RWPE2 (cell line): ENCODE measurements around the gene GCDH.
A peak's percentile ranks its signal among the peaks of the same experiment; 100 is the strongest.
"Not testable (repeated sequence)": the region's sequence is repeated elsewhere in the genome, so short reads cannot be mapped to it uniquely, and the experiment has no call there.

Source experiments
- ATAC-seq: fragments of 200-7000 bp; cut with Tn5 transposase; 3 replicates; pipeline ENCODE4 v1.9.1; 2021; ENCODE audit warnings: low read depth
- DNase-seq: peaks from one replicate; pipeline ENCODE4 v3.0.0-alpha.2; 2020; ENCODE audit warnings: low spot score
- H3K27ac ChIP-seq: fragments of 450-650 bp; 2 replicates; pipeline ENCODE4 v1.5.1; 2017; ENCODE audit warnings: mild to moderate bottlenecking; ENCODE audit not compliant: poor library complexity, severe bottlenecking
- H3K27me3 ChIP-seq: fragments of 250-450 bp; sonication (Bioruptor Pico); 2 replicates; pipeline ENCODE4 v1.5.1; 2021; ENCODE audit warnings: mild to moderate bottlenecking, moderate library complexity; ENCODE audit not compliant: insufficient read depth, poor library complexity, severe bottlenecking
- H3K36me3 ChIP-seq: fragments of 250-450 bp; sonication (Bioruptor Pico); 2 replicates; pipeline ENCODE4 v1.5.1; 2020; ENCODE audit warnings: low read depth, mild to moderate bottlenecking, moderate library complexity
- H3K4me1 ChIP-seq: fragments of 250-450 bp; sonication (Bioruptor Pico); 2 replicates; pipeline ENCODE4 v1.5.1; 2021; ENCODE audit warnings: mild to moderate bottlenecking, moderate library complexity; ENCODE audit not compliant: insufficient read depth, poor library complexity, severe bottlenecking
- H3K4me3 ChIP-seq: fragments of 250-450 bp; sonication (Bioruptor Pico); 2 replicates; pipeline ENCODE4 v1.5.1; 2021; ENCODE audit warnings: mild to moderate bottlenecking, moderate library complexity; ENCODE audit not compliant: severe bottlenecking
- H3K9me3 ChIP-seq: fragments of 250-450 bp; sonication (Bioruptor Pico); 2 replicates; pipeline ENCODE4 v1.5.1; 2021; ENCODE audit warnings: mild to moderate bottlenecking, moderate library complexity; ENCODE audit not compliant: severe bottlenecking
- CTCF ChIP-seq: fragments of 450-650 bp; IDR thresholded peaks from one replicate; pipeline ENCODE4 v1.5.1; 2017; ENCODE audit warnings: mild to moderate bottlenecking, moderate library complexity; ENCODE audit not compliant: poor library complexity, severe bottlenecking

The GCDH gene

GRCh38 chr19:12912571-12912970 lies 21.6 kb downstream of the GCDH start:
- DNase-seq (no peak), ATAC-seq (no peak)
- H3K4me3 ChIP-seq = no peak overlapping the region
- H3K27me3 ChIP-seq = no peaks in the 10 kb centered on the region
- no peaks in the 10 kb centered on the region for H3K4me1 ChIP-seq
- no peak overlapping the region for H3K27ac ChIP-seq
- TF ChIP-seq CTCF = no peak
- no peaks in the 10 kb centered on the region for H3K9me3 ChIP-seq
- H3K36me3 ChIP-seq = no peaks in the 10 kb centered on the region

- Histone ChIP-seq H3K4me3 (no peak overlapping the region), H3K36me3 (no peaks in the 10 kb centered on the region), H3K27me3 (no peaks in the 10 kb centered on the region), H3K4me1 (no peaks in the 10 kb centered on the region), H3K9me3 (no peaks in the 10 kb centered on the region), H3K27ac (no peak overlapping the region)
- peak; percentile 21; the same call in 1 of the 3 replicates for ATAC-seq
- DNase-seq = no peak
- TF ChIP-seq CTCF = no peak
Observed at GRCh38 chr19:12913011-12913561, 22.1 kb downstream of the GCDH start.

- no peaks in the 10 kb centered on the region for H3K4me1 ChIP-seq
- no peaks in the 10 kb centered on the region for H3K36me3 ChIP-seq
- no peak for TF ChIP-seq CTCF
- H3K27ac ChIP-seq = no peak overlapping the region
- no peak for ATAC-seq
- no peak overlapping the region for H3K4me3 ChIP-seq
- H3K27me3 ChIP-seq = no peaks in the 10 kb centered on the region
- DNase-seq = no peak
- no peaks in the 10 kb centered on the region for H3K9me3 ChIP-seq
Observed at GRCh38 chr19:12913851-12914690, 23.1 kb downstream of the GCDH start.

GRCh38 chr19:12915860-12916259 lies 24.9 kb downstream of the GCDH start:
- H3K27me3 ChIP-seq, H3K36me3 ChIP-seq, H3K9me3 ChIP-seq, ATAC-seq, DNase-seq, H3K4me1 ChIP-seq, H3K27ac ChIP-seq, H3K4me3 ChIP-seq: not testable (repeated sequence)

- TF ChIP-seq CTCF = no peak
- Histone ChIP-seq H3K4me1 (no peaks in the 10 kb centered on the region), H3K27me3 (no peaks in the 10 kb centered on the region), H3K4me3 (no peak overlapping the region), H3K27ac (no peak overlapping the region), H3K9me3 (no peaks in the 10 kb centered on the region), H3K36me3 (peaks cover 10% of the 10 kb centered on the region)
- DNase-seq (no peak), ATAC-seq (no peak)
Observed at GRCh38 chr19:12918253-12918652, 27.3 kb downstream of the GCDH start.
